Left lung (tissue), 10 donors: ENCODE results near the gene COL25A1. TPM values are rescaled to one million over a fixed set of nuclear protein-coding genes. Genes with fewer than 3 reads are reported as not detected.

Experiments
- ATAC-seq: fragments of 200-7000 bp; cut with Tn5 transposase; one replicate; pipeline ENCODE4 v1.9.1; 2020; ENCODE audit warnings: moderate library complexity
- DNase-seq, 4 donors: peaks; one replicate each; pipeline ENCODE4 v3.0.0-alpha.2; 2013 to 2020
- H3K27ac ChIP-seq, 2 donors: fragments of 200-600 bp; sonication (generic) in 1 of 2; one replicate each; pipeline versions ENCODE4 v1.5.0 to v1.8.0; 2020 to 2021
- H3K27me3 ChIP-seq, 2 donors: fragments of 200-600 bp; sonication (generic) in 1 of 2; one replicate each; pipeline versions ENCODE4 v1.5.0 to v1.8.0; 2020 to 2021
- H3K36me3 ChIP-seq, 2 donors: fragments of 200-600 bp; sonication (generic) in 1 of 2; one replicate each; pipeline versions ENCODE4 v1.5.0 to v1.8.0; 2020 to 2021
- H3K4me1 ChIP-seq, 2 donors: fragments of 200-600 bp; one replicate each; pipeline ENCODE4 v1.8.0; 2021
- H3K4me3 ChIP-seq, 2 donors: fragments of 200-600 bp; sonication (generic) in 1 of 2; one replicate each; pipeline versions ENCODE4 v1.5.0 to v1.8.0; 2020 to 2021; ENCODE audit warnings: mild to moderate bottlenecking in 1 of 2
- H3K9me3 ChIP-seq, 2 donors: fragments of 200-600 bp; sonication (generic) in 1 of 2; one replicate each; pipeline versions ENCODE4 v1.5.0 to v1.8.0; 2020 to 2021
- CTCF ChIP-seq, 2 donors: fragments of 200-600 bp; sonication (generic) in 1 of 2; IDR thresholded peaks; one replicate each; pipeline versions ENCODE4 v1.5.0 to v1.8.0; 2021; ENCODE audit warnings: antibody characterized with exemption in 2 of 2
- intact Hi-C, 2 donors: fragments of 100-400 bp; cut with DNase I; formaldehyde crosslinking; loops; one replicate each; pipeline versions ENCODE4 v1.11.2 to v1.14.2; 2022
- polyA plus RNA-seq, 6 donors: library from polyadenylated mRNA; unstranded; fragments of 120-200 nt; gene quantifications; one replicate each; pipeline ENCODE4 v1.2.1, GENCODE V29; 2013; ENCODE audit not compliant: insufficient read length in 6 of 6
- total RNA-seq, 2 donors: library from RNA; stranded (reverse); fragmentation: NEBNext Ultra II Directional; extraction: Animal tissue kit (Norgen Biotek cat#: 25700); gene quantifications; one replicate each; pipeline ENCODE4 v1.2.1, GENCODE V29; 2021
- donor health status: DM: no; HTN: yes; CAD: no.
- donor health status: DM: no; HTN: no; CAD: no.

Gene COL25A1
- total and polyA plus RNA-seq, 8 donors: 0.13 to 1.8 (median 1.4) TPM

- no peak for TF ChIP-seq CTCF (IDR thresholded peaks at IDR 0.05)
- H3K9me3 ChIP-seq: no peaks in the 10 kb centered on the region
- no peak overlapping the region for H3K27ac ChIP-seq
- no peak for DNase-seq
- no peaks in the 10 kb centered on the region for H3K36me3 ChIP-seq
- intact Hi-C loops: no loop called here
- H3K4me3 ChIP-seq: no peak overlapping the region
- H3K27me3 ChIP-seq: no peaks in the 10 kb centered on the region
- H3K4me1 ChIP-seq: no peaks in the 10 kb centered on the region
- ATAC-seq: no peak
Observed at GRCh38 chr4:109238746-109239145, 63.7 kb downstream of the COL25A1 start.

GRCh38 chr4:109235683-109236082 is 66.8 kb downstream of the COL25A1 start:
- Histone ChIP-seq H3K4me3 (no peak overlapping the region), H3K4me1 (no peaks in the 10 kb centered on the region), H3K36me3 (no peaks in the 10 kb centered on the region), H3K27me3 (no peaks in the 10 kb centered on the region), H3K27ac (no peak overlapping the region), H3K9me3 (no peaks in the 10 kb centered on the region)
- ATAC-seq (no peak), DNase-seq (no peak)
- intact Hi-C loops: no loop called here
- no peak for TF ChIP-seq CTCF (IDR thresholded peaks at IDR 0.05)

GRCh38 chr4:109234596-109234995 is 67.9 kb downstream of the COL25A1 start:
- DNase-seq: no peak
- no peak for TF ChIP-seq CTCF (IDR thresholded peaks at IDR 0.05)
- H3K36me3 ChIP-seq: no peaks in the 10 kb centered on the region
- H3K4me3 ChIP-seq: no peak overlapping the region
- H3K27ac ChIP-seq: no peak overlapping the region
- intact Hi-C loops: no loop called here
- H3K9me3 ChIP-seq: no peaks in the 10 kb centered on the region
- ATAC-seq: no peak
- no peaks in the 10 kb centered on the region for H3K4me1 ChIP-seq
- no peaks in the 10 kb centered on the region for H3K27me3 ChIP-seq

- Histone ChIP-seq H3K4me1 (no peaks in the 10 kb centered on the region), H3K9me3 (no peaks in the 10 kb centered on the region), H3K36me3 (no peaks in the 10 kb centered on the region), H3K4me3 (no peak overlapping the region), H3K27ac (no peak overlapping the region), H3K27me3 (no peaks in the 10 kb centered on the region)
- TF ChIP-seq CTCF (IDR thresholded peaks at IDR 0.05): no peak
- ATAC-seq (no peak), DNase-seq (no peak)
- intact Hi-C loops: no loop called here
Observed at GRCh38 chr4:109233570-109233969, 68.9 kb downstream of the COL25A1 start.

GRCh38 chr4:109232681-109233080 is 69.8 kb downstream of the COL25A1 start:
- DNase-seq: no peak
- no peak for ATAC-seq
- H3K4me1 ChIP-seq: no peaks in the 10 kb centered on the region
- no peak overlapping the region for H3K4me3 ChIP-seq
- H3K9me3 ChIP-seq: no peaks in the 10 kb centered on the region
- no peaks in the 10 kb centered on the region for H3K36me3 ChIP-seq
- no peak for TF ChIP-seq CTCF (IDR thresholded peaks at IDR 0.05)
- no peak overlapping the region for H3K27ac ChIP-seq
- intact Hi-C loops: no loop called here
- no peaks in the 10 kb centered on the region for H3K27me3 ChIP-seq
